ENCODE measurements around the gene PDGFA. TPM values are rescaled to one million over a fixed set of nuclear protein-coding genes. Genes with fewer than 3 reads are reported as not detected.
"Not testable (repeated sequence)": the region's sequence is repeated elsewhere in the genome, so short reads cannot be mapped to it uniquely, and the experiment has no call there.

Gene PDGFA
- total RNA-seq, 1 experiment from 2014 or later, result 48.1 TPM

DNA sequence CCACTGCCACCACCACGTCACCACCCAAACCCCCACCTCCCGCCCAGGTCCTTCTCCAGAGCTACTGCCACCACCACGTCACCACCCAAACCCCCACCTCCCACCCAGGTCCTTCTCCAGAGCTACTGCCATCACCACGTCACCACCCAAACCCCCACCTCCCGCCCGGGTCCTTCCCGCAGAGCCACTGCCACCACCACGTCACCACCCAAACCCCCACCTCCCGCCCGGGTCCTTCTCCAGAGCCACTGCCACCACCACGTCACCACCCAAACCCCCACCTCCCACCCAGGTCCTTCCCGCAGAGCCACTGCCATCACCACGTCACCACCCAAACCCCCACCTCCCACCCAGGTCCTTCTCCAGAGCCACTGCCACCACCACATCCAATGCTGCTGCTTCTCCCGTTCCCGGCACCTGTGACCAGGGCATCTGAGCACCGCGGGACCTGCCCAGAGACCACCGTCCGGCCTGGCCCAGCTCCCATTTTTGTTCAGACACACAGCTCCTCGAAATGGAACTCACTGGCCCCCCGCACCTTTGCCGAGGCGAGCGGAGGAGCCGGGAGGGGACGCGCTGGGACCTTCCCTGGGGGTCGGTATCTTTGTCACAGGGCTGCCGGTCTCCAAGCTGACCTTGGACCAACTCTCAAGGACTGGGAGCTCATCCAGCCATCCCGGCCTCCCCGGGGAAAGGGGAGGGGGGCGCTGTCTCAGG, 32.7 kb upstream of the PDGFA start:
- not testable (repeated sequence) for DNase-seq (ENCODE audit: low read depth)

DNA sequence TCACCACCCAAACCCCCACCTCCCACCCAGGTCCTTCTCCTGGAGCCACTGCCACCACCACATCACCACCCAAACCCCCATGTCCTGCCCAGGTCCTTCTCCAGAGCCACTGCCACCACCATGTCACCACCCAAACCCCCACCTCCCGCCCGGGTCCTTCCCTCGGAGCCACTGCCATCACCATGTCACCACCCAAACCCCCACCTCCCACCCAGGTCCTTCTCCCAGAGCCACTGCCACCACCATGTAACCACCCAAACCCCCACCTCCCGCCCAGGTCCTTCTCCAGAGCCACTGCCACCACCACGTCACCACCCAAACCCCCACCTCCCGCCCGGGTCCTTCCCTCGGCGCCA, 31.9 kb upstream of the PDGFA start:
- DNase-seq (ENCODE audit: low read depth), result not testable (repeated sequence)

DNA sequence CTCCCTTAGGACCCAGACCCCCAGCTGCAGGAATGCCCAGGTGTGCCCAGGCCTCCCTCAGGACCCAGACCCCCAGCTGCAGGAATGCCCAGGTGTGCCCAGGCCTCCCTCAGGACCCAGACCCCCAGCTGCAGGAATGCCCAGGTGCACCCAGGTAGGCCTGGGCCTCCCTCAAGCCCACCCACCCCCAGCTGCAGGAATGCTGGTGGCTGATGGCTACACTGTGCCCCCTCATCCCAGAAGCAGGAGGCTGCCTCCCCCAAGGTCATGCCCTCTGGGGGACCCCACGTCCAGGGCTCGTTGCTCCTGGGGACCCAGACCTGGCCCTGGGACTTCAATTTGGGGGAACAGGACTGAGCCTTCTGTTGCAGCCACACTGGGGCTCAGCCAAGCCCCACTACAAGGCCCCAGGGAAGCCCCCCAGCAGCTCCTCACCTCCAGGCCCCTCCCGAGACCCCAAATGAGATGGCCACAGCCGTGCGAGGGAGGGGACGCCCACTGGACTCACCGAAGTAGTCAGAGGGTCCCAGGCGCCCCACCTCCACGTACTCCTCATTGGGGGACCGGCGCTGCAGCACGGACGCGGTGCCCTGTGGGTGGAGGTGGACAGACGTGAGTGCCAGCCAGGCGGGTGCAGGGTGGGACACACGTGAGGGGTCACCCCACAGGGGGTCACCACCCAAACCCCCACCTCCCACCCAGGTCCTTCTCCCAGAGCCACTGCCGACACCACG, 31.4 kb upstream of the PDGFA start:
- DNase-seq (ENCODE audit: low read depth), result no peak

DNA sequence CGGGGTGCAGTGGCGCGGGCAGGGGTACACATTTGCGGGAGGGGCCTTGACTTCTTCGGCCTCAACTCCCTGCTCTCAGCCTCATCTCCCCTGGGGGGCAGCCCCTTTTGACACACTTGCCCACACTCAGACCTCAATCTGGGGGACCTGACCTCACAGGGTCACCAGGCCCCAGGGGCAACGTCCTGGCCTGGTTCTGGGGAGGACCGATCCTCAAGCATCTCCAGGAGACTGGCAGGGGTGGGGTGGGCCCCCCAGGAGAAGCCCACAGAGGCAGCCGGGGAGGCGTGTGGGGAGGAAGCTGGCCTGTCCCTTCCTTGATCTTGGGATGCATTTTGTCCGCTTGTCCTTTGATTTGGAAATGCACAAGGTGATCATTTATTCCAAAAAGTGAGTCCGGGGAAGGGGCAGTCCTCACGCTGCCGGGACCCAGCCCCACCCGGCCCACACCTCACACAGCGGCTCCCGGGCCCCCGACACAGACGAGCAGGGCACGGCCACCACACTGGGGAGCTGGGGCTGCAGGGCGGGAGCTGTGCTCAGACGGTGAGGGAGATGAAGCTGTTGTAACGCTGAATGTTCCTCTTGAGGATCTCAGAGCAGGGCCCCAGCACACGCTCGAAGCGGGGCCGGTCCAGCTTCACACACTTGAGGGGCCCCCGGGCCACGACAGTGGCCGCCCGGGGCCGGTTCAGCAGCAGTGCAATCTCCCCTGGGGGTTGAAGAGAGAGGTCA, 30.4 kb upstream of the PDGFA start:
- no peak for DNase-seq (ENCODE audit: low read depth)

DNA sequence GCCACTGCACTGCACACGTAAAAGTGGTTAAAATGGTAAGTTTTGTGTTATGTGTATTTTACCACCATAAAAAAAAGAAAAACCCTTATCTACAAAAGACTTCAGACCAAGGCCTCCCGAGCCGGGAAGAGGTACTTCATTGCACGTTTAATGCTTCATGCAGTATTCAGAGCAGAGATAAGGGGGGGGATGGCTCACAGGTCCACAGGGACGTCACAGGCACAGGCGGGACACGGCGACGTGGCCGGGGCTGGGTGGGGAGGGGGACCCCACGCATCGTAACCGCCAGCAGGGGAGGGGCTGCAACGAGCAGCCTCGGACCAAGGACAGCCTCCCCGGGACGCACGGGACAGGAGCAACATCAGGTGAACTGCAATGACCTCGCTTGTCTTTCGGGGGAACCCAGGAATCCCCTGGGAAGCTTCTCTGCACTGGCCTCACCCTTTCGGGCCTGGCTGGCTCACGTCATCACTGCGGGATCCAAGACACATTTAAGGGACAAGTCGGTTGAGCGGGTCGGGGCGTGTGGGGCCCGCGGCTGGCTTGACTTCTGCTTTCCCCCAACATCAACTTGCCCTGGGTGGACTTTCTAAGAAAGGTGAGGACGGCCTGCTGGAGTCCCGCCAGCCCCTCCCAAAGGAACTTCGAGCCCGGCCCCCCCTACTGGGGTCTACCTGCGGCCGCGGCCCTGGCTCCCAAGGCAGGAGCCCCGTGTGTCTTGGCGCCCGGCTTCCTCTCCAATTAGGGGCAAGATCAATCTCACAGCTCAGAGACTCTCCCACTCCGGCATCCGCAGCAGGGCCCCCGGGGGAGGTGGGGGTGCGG, 29.6 kb upstream of the PDGFA start:
- DNase-seq (ENCODE audit: low read depth), result no peak

DNA sequence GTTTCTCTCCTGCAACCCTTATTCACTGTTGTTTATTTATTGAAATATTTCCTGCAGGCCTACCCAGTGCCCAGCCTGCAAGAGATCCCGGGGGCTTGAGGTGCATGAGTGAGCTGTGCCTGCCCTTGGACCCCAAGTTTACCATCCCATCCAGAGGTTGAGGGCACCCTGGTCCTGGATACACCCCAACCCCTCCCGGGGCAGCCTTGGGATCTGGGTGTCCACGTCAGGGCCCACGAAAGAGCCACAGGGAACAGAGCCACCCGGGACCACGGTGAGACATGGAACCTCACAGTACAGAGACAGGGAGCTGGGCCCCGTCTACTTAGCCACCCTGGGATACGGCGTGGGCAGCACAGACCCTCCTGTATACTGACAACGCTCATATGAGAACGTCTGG, 28.8 kb upstream of the PDGFA start:
- no peak for DNase-seq (ENCODE audit: low read depth)

DNA sequence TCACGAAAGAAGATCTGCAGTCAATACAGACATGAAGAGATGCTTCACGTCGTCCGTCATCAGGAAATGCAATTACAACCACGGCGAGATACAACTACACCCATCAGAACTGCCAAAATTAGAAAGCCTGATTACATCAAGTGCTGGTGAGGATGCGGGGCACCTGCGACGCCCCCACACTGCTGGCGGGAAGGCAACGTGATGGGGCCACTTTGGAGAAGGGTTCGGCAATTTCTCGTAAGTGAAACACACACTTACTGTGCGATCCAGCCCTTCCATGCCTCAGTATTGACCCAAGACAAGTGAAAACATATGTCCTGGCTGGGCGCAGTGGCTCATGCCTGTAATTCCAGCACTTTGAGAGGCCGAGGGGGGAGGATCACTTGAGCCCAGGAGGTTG, 25.8 kb upstream of the PDGFA start:
- DNase-seq (ENCODE audit: low read depth), result no peak

DNA sequence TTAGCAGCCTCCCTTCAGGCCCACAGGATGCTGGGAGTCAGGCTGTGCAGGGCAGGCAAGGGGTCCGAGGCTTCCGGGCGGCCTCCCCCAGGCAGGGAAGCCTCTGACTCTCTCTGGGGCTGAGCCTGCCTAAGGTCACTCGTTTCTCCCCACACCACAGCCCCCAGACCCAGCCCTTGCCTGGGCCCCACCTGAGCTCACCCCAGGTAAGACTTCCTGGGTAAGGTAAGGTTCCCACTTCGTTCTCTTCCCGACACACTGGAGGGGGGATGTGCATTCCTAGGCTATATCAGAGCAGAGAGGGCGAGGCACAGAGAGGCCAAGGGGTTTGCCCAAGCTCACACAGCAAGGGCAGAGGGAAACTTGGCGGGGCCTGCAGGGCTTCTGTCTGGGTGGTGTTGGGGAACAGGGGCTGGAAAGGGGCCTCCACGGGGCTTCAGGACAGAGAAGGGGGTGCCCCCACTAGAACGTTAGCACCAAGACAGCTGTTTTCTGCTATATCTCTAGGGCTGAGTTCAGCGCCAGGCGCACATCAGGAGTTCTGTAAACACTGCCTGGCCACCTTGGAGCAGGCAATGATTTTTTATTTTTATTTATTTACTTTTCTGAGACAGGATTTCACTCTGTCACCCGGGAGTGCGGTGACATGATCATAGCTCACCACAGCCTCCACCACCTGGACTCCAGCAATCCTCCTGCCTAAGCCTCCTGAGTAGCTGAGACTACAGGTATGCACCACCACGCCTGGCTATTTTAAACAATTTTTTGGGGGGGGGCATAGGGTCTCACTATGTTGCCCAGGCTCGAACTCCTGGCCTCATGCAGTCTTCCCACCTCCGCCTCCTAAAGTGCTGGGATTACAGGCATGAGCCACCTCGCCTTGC, 24.9 kb upstream of the PDGFA start:
- DNase-seq (ENCODE audit: low read depth), result no peak

DNA sequence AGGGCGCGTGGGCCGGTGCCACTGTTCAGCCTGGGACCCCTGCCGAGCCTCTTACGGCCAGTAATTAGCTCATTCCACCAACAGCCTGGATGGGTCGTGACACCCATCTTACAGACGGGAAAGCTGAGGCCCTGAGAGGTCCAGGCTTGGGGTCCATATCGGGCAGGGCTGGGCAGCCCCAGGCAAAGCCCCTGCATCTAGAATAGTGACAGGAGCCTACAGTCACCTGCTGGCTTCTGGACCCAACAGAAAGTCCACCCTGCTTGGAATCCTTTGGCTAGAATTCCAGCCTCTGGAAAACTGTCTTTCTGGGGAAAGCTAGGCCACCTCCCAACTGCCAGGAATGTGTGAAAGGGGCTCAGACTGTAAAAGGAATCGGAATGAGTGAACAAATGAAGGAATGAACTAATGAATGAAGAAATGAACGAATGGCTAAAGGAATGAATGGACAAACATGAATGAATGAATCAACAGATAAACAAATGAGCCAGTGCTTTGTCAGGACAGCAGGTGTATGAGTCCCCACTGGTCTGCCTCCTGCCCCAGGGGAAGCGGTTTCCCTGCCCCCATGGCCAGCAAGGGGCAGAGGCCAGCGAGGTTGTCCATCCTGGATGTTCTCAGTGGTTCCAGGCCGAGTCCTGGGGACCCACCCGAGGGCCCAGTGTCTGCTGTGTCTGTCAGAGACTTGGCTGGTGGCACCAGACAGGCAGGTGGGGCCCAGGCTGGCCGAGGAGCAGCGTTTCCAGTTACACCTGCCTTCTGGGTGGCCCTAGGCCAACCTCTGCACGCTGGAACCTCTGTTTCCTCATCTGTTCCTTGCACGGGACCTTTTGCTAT, 24.1 kb upstream of the PDGFA start:
- no peak for DNase-seq (ENCODE audit: low read depth)

DNA sequence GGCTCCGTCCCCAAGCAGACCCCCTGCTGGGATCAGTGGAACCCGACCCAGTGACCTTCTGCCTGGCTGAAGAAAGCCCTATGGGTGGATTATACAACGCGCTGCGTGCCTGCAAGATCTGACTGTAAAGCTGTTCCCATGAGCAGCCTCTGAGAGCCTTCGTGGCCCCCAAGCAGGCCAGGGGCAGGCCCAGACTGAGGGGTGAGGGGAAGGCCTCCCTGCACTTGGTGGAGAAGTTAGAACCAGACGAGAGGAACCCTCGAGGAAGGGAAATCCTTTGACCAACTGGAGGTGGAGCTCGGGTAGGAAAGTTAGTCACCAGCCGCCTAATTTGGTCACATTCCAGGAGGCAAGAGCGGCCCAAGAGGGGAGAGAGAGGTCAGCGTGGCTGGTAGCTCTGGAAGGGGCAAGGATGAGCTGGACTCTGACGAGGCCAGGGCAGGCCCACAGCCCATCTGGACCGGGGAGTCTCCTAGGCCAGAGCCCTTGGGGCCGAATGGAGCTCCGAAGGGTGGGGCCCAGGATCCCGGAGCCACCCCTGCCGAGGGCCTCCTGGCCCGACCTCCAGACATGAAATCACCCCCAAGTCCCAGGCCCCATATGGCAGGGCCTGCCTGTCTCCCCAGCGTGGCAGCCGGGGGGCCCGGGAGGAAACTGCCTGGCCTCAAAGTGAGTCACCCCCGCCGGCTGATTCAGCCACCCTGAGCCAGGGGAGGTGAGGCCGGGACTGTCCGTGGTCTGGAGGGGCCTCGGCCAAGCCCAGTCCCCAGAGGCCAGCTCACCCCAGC, 23.3 kb upstream of the PDGFA start:
- DNase-seq (ENCODE audit: low read depth), result peak; percentile 100

DNA sequence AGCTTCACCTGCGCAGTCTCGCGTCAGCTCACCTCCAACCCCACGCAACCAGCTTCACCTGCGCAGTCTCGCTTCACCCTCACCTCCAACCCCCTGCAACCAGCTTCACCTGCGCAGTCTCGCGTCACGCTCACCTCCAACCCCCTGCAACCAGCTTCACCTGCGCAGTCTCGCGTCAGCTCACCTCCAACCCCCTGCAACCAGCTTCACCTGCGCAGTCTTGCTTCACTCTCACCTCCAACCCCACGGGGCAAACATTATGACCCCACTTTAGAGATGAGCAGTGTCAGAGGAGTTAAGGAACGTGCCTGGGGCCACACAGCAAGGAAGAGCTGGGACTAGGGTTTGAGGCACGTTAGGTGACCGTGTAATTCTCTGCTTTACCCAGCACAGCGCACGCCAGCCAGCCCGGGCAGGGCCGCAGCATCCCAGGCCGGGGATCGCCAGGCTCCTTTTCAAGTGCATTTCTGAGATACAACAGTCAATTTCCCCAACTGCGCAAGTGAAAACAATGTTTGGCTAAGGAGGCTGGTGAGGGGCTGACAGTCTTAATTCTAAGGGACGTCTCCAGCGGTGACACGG, 22.6 kb upstream of the PDGFA start:
- DNase-seq (ENCODE audit: low read depth), result no peak

DNA sequence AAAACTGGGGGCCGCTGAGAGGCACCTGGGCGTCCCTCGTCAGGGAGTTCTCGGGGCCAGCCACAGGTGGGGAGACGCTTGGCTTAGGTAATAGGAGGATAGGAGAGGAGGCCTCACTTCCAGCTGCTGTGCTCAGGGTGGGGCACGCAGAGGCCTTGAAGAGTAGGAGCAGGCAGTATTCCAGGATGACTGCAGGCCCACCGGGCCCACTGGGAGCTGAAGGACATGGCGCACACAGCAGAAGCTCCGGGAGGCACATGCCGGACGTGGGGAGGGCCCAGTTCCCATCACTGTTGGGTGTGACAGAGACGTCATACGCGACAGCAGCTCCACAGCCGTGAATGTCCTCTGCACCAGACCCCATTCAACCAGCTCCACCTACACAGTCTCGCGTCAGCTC, 22.0 kb upstream of the PDGFA start:
- no peak for DNase-seq (ENCODE audit: low read depth)

DNA sequence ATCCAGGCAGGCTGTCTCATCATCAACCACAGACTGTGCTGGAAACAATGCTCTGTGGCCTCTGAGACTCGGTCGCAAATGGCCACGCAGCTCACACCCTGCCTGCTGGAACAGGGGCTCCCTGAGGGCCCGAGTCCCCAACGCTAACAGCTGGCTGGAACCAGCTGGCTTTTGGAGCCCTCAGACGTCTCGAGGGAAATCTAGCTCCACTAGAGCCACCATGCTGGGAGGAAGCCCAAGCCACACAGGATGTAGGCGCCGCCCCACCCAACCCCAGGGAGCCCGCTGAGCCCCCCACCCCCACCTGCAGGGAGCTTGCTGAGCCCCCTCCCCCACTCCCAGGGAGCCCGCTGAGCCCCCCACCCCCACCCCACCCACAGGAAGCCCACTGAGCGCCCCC, 21.4 kb upstream of the PDGFA start:
- DNase-seq (ENCODE audit: low read depth), result no peak

DNA sequence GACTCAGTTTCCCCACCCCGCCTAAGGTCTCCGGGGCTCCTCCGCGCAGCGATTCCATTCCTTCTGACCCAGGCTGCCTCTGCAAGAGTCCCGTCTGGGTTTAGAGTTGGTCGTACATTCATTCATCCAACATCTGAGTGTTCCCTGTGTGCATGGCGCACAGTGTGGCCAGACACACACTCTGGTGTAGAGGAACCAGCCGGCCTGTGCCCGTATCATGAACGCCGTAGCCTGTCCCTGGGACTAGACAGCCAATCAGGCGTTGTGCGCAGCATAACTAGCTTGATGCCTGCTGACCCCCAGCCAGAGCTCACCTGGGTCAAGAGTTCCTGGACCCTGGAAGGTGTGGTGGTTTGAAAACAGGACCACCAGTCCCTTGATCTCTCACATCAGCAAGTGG, 20.9 kb upstream of the PDGFA start:
- no peak for DNase-seq (ENCODE audit: low read depth)

DNA sequence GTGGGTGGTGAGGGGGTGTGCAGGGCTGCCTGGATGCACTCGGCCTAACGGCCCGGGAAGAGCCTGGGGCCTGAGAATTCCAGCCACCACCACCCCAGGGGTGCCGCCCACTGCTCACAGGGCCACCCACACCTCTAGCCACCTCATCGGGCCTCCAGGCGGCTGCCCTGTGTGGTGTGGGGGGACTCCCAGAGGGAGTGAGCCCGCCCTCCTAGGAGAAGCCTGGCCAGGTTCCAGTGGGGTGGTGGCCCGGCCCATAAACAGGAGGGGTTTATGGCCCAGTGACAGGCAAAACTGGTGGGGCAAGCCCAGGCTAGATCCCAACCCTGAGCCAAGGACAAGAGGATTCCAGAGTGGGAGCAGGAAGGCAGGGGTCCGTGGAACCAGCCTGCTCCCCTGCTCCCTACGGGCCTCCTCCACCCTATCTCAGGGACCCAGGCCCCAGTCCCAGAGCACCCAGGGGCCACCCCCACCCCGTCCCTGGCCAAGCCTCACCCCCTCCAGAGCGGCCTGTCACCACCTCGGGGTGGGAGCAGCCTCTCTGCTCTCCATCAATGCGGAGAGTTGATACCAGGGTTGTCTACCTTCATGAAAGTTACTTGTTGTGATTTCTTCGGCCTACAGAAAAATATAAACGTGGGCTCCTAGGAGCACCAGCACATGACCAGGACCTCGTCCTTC, 20.2 kb upstream of the PDGFA start:
- DNase-seq (ENCODE audit: low read depth), result peak; percentile 66

DNA sequence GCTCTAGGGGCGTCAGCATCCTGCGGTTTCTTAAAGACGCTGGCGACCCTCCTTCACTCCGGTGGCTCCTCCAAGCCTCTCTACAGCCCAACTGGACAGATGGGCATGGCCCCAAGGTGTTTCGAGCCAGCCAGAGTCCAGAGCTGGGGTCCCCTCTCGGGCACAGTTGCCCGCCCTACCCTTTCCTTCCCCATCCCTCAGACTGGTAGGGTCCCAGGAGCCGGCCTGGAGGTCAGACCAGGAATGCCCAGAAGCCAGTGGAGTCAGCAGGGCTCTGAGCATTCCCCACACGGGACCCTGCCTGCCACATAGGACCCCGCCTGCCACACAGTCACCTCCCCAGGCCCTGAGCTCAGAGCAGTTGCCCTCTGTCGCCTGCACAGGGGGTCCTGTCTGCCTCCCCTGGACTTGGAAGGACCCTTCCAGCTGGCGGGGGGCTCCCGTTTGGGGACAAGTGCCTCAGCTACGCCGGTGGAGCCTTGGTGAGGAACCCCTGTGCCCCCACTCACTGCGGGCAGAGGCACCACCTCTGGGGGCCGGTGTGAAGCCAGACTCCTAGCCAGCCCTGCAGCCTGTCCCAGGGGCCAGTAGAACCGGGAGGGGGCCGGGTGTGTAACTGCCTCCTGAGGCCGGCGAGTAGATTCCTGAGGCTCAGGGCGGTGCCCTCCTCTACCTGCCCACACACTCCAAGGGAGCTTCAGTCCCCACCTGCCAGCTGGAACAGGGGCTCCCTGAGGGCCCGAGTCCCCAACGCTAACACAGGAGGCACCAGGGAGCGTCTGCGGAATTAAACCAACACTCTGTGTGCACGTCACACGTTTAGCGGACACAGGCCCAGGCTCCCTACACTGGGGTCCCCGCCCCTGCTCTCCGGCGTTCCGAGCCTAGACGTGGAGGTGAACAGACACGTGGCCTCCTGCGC, 19.4 kb upstream of the PDGFA start:
- no peak for DNase-seq (ENCODE audit: low read depth)

Data from RPMI7951 (cell line).